Kidney (tissue), 14 donors: ENCODE data around the gene TGFBR2. TPM values are rescaled to one million over a fixed set of nuclear protein-coding genes. Genes with fewer than 3 reads are reported as not detected.

ENCODE experiments used
- DNase-seq, 5 donors: peaks; one replicate each; pipeline ENCODE4 v3.0.0-alpha.2; 2013 to 2020
- FAIRE-seq: peaks from 2 replicates; lab custom pipeline; 2012; peaks lifted over from hg19 to GRCh38; lab: Jason Lieb, UNC
- H3K27ac ChIP-seq, 2 donors: one replicate each; pipeline ENCODE4 v1.7.0; 2013; ENCODE audit warnings: low read depth in 2 of 2, low read length in 2 of 2, inconsistent platforms in 1 of 2
- H3K27me3 ChIP-seq: one replicate; pipeline ENCODE4 v1.7.1; 2013; ENCODE audit warnings: low read length, inconsistent platforms; ENCODE audit not compliant: control insufficient read depth, insufficient read depth
- H3K36me3 ChIP-seq, 3 donors: one replicate each; pipeline versions ENCODE4 v1.7.0 to v1.7.1; 2013; ENCODE audit warnings: low read length in 3 of 3, control low read depth in 1 of 3, inconsistent platforms in 1 of 3; ENCODE audit not compliant: insufficient read depth in 3 of 3, control insufficient read depth in 2 of 3
- H3K4me1 ChIP-seq, 3 donors: one replicate each; pipeline versions ENCODE4 v1.7.0 to v1.7.1; 2013; ENCODE audit warnings: low read length in 3 of 3, inconsistent platforms in 1 of 3, low read depth in 1 of 3; ENCODE audit not compliant: control insufficient read depth in 2 of 3, insufficient read depth in 2 of 3
- H3K4me3 ChIP-seq, 3 donors: one replicate each; pipeline versions ENCODE4 v1.7.0 to v1.8.1; 2013; ENCODE audit warnings: low read length in 3 of 3, control low read depth in 1 of 3, inconsistent platforms in 1 of 3
- H3K9ac ChIP-seq, 3 donors: one replicate each; pipeline versions ENCODE4 v1.7.0 to v1.7.1; 2013; ENCODE audit warnings: low read length in 3 of 3, control low read depth in 1 of 3, inconsistent platforms in 1 of 3
- H3K9me3 ChIP-seq, 3 donors: one replicate each; pipeline versions ENCODE4 v1.7.0 to v1.7.1; 2013; ENCODE audit warnings: low read length in 3 of 3, control low read depth in 1 of 3, inconsistent platforms in 1 of 3; ENCODE audit not compliant: control insufficient read depth in 2 of 3, insufficient read depth in 1 of 3
- CTCF ChIP-seq: IDR thresholded peaks from 3 replicates; pipeline ENCODE4 v1.5.1; 2012; ENCODE audit warnings: mild to moderate bottlenecking, moderate library complexity, borderline replicate concordance; ENCODE audit not compliant: insufficient read depth; ENCODE audit errors: extremely low read depth
- intact Hi-C: fragments of 100-400 bp; cut with DNase I; formaldehyde crosslinking; loops from one replicate; pipeline ENCODE4 v1.11.1; 2022
- polyA plus RNA-seq: library from polyadenylated mRNA; stranded (reverse); fragments of 350-450 nt; fragmentation: Illumina TruSeq; extraction: RNeasy Lipid Tissue Mini Kit (QIAGEN cat#74804); gene quantifications from one replicate; pipeline ENCODE4 v1.2.3, GENCODE V29; 2014; ENCODE audit warnings: low read depth, low replicate concordance; ENCODE audit not compliant: insufficient read depth
- total RNA-seq: library from RNA; stranded (reverse); fragmentation: NEBNext Ultra II Directional; extraction: Animal tissue kit (Norgen Biotek cat#: 25700); gene quantifications from one replicate; pipeline ENCODE4 v1.2.1, GENCODE V29; 2021
- donor health status: control.
- donor health status: control.
- donor health status: control.
- donor health status: control.
- donor health status: control.
- donor health status: DM: yes; HTN: yes; CAD: no.
- donor health status: Normal renal cell carcinoma (clear cell type).

The TGFBR2 gene
- total and polyA plus RNA-seq, 2 donors from 2014 or later: 81.8 to 243 TPM

- DNase-seq: no peak
- Histone ChIP-seq H3K27ac (peak overlapping the region; percentile 7 to 67), H3K4me3 (no peak overlapping the region), H3K9ac (no peak overlapping the region), H3K27me3 (no peaks in the 10 kb centered on the region), H3K36me3 (peaks cover 0 to 36% (median 15%) of the 10 kb centered on the region in 3 donors), H3K4me1 (peaks cover 14 to 43% (median 15%) of the 10 kb centered on the region in 3 donors), H3K9me3 (no peaks in the 10 kb centered on the region)
- TF ChIP-seq CTCF: no peak
- intact Hi-C loops: no loop called here
- no peak for FAIRE-seq
Measured at GRCh38 chr3:30657914-30658313, 51.5 kb downstream of the TGFBR2 start.

GRCh38 chr3:30658328-30659052 lies 52.1 kb downstream of the TGFBR2 start:
- FAIRE-seq: no peak
- no peak for TF ChIP-seq CTCF
- intact Hi-C loops: no loop called here
- peaks cover 14 to 43% (median 15%) of the 10 kb centered on the region in 3 donors for H3K4me1 ChIP-seq
- no peak overlapping the region for H3K9ac ChIP-seq
- H3K9me3 ChIP-seq: no peaks in the 10 kb centered on the region
- peaks cover 0 to 36% (median 15%) of the 10 kb centered on the region in 3 donors for H3K36me3 ChIP-seq
- no peak overlapping the region for H3K4me3 ChIP-seq
- H3K27ac ChIP-seq: peak overlapping the region; percentile 7 to 67
- H3K27me3 ChIP-seq: no peaks in the 10 kb centered on the region
- DNase-seq: peak in 2 of 5 donors; percentile 51 to 82

GRCh38 chr3:30659270-30660130 lies 53.1 kb downstream of the TGFBR2 start:
- peak in 1 of 5 donors; percentile 29 for DNase-seq
- no peak for TF ChIP-seq CTCF
- FAIRE-seq: no peak
- no peaks in the 10 kb centered on the region for H3K27me3 ChIP-seq
- intact Hi-C loops: no loop called here
- peak overlapping the region; percentile 26 to 67 for H3K27ac ChIP-seq
- no peak overlapping the region for H3K9ac ChIP-seq
- peaks cover 14 to 42% (median 15%) of the 10 kb centered on the region in 3 donors for H3K4me1 ChIP-seq
- H3K36me3 ChIP-seq: peaks cover 0 to 33% (median 11%) of the 10 kb centered on the region in 3 donors
- H3K9me3 ChIP-seq: no peaks in the 10 kb centered on the region
- H3K4me3 ChIP-seq: no peak overlapping the region
